Measurements from ENCODE around the gene PARD3B. TPM values are rescaled to one million over a fixed set of nuclear protein-coding genes. Genes with fewer than 3 reads are reported as not detected.
A peak's percentile ranks its signal among the peaks of the same experiment; 100 is the strongest.

The PARD3B gene
- polyA plus RNA-seq, 6 donors from 2014 or later = not detected

GRCh38 chr2:204796581-204796980 lies 251.3 kb downstream of the PARD3B start:
- DNase-seq (no peak), ATAC-seq (ENCODE audit: low read depth in 2 of 2) (no peak)
- no peaks in the 10 kb centered on the region for H3K27me3 Mint-ChIP-seq
- no peak overlapping the region for H3K27ac Mint-ChIP-seq
- H3K4me1 Mint-ChIP-seq = no peaks in the 10 kb centered on the region
- peaks cover 0 to 8% (median 0%) of the 10 kb centered on the region in 7 donors for H3K9me3 Mint-ChIP-seq
- no peak overlapping the region for H3K4me3 Mint-ChIP-seq
- H3K36me3 Mint-ChIP-seq = no peaks in the 10 kb centered on the region

DNA sequence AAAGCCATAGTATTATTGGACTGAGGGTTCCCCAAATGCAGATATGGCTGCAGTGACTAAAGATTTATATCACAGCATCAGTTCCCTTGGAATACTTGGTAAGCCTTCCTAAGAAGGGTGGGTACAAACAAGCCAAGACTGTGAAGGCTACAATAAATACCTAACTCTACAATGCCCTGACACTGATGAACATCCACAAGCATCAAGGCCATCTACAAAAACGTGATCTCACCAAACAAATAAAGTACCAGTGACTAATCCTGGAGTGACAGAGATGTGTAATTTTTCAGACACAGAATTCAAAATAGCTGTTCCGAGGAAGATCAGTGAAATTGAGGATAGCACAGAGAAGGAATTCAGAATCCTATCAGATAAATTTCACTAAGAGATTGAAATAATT lies 254.5 kb downstream of the PARD3B start:
- no peak for ATAC-seq (ENCODE audit: low read depth in 2 of 2)
- peaks cover 0 to 9% (median 0%) of the 10 kb centered on the region in 7 donors for H3K9me3 Mint-ChIP-seq
- H3K27ac Mint-ChIP-seq = no peak overlapping the region
- no peaks in the 10 kb centered on the region for H3K27me3 Mint-ChIP-seq
- DNase-seq = no peak
- H3K4me3 Mint-ChIP-seq = no peak overlapping the region
- no peaks in the 10 kb centered on the region for H3K36me3 Mint-ChIP-seq
- no peaks in the 10 kb centered on the region for H3K4me1 Mint-ChIP-seq

- Mint-ChIP-seq H3K27me3 (no peaks in the 10 kb centered on the region), H3K4me3 (no peak overlapping the region), H3K9me3 (peaks cover 5 to 33% (median 19%) of the 10 kb centered on the region in 7 donors), H3K4me1 (no peaks in the 10 kb centered on the region), H3K27ac (no peak overlapping the region), H3K36me3 (no peaks in the 10 kb centered on the region)
- no peak for ATAC-seq (ENCODE audit: low read depth in 2 of 2)
- no peak for DNase-seq
These were observed 263.2 kb downstream of the PARD3B start for GRCh38 chr2:204808494-204808893.

- no peaks in the 10 kb centered on the region for H3K27me3 Mint-ChIP-seq
- no peak overlapping the region for H3K27ac Mint-ChIP-seq
- no peaks in the 10 kb centered on the region for H3K36me3 Mint-ChIP-seq
- DNase-seq = no peak
- H3K9me3 Mint-ChIP-seq = peaks cover 6 to 13% (median 9%) of the 10 kb centered on the region in 7 donors
- ATAC-seq (ENCODE audit: low read depth in 2 of 2) = no peak
- H3K4me1 Mint-ChIP-seq = no peaks in the 10 kb centered on the region
- no peak overlapping the region for H3K4me3 Mint-ChIP-seq
These were observed 279.6 kb downstream of the PARD3B start for GRCh38 chr2:204824751-204825453.

DNA sequence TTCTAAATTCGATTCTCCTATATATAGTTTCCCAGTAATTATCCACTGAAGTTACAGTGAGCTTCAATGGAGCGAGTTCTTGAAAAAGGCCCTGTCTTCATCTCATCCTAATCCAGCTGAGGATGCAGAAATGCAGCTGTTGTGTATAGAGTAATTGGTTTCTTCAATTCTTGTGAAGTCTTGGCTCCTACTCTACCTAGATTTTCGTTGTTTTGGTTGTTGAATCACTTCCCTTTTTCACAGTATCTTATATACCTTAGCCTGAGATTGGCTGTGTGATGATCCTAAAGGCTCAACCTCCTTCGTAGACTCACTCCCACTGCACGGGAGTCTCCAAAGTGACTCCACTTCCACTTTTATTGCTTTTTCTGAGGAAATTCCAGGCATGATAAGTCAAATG lies 280.4 kb downstream of the PARD3B start:
- ATAC-seq (ENCODE audit: low read depth in 2 of 2) (no peak), DNase-seq (no peak)
- peaks cover 6 to 19% (median 10%) of the 10 kb centered on the region in 7 donors for H3K9me3 Mint-ChIP-seq
- no peaks in the 10 kb centered on the region for H3K36me3 Mint-ChIP-seq
- no peak overlapping the region for H3K4me3 Mint-ChIP-seq
- no peaks in the 10 kb centered on the region for H3K4me1 Mint-ChIP-seq
- H3K27me3 Mint-ChIP-seq = no peaks in the 10 kb centered on the region
- H3K27ac Mint-ChIP-seq = no peak overlapping the region

DNA sequence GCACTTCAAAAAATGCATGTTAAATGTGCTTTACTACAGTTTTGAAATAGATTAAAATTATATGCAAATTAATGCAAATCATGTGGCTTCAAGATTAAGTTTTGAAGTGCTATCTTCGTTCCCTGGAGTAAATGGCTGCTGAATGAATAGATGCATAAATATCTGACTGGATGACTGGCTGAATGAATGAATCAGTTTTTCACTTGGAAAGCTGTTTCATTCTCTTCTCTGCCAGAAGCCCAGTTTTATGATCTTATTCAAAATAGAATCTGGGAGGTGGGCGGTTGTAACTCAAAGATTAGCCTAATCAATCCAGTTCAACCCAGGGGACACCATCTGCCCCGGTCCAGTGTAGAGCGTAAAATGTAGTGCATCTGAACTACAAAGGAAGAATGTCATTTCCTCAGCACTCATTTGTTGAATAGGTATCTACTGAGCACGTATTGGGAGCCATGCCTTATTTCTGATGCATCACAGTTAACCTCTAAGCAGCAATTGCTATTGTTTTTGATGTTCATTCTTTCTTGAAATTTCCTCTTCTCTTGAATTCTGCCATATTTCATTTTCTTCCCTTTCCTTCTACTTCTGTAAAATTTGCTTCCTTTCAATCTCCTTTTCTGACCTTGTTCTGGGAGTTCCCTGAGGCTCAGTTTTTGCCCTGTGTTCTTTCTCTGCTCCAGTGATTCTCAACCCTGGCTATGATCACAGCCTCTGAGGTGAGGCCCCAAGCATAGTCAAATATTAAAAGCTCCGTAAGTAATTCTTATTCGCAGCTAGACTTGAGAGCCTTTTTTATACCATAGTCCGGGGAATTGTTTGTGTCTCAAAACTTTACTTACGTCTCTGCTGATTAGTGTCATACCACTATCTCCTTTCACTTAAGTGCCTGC lies 282.7 kb downstream of the PARD3B start:
- DNase-seq (no peak), ATAC-seq (ENCODE audit: low read depth in 2 of 2) (no peak)
- no peaks in the 10 kb centered on the region for H3K27me3 Mint-ChIP-seq
- peaks cover 0 to 8% (median 4%) of the 10 kb centered on the region in 7 donors for H3K9me3 Mint-ChIP-seq
- no peak overlapping the region for H3K4me3 Mint-ChIP-seq
- no peak overlapping the region for H3K27ac Mint-ChIP-seq
- H3K4me1 Mint-ChIP-seq = no peaks in the 10 kb centered on the region
- H3K36me3 Mint-ChIP-seq = no peaks in the 10 kb centered on the region

DNA sequence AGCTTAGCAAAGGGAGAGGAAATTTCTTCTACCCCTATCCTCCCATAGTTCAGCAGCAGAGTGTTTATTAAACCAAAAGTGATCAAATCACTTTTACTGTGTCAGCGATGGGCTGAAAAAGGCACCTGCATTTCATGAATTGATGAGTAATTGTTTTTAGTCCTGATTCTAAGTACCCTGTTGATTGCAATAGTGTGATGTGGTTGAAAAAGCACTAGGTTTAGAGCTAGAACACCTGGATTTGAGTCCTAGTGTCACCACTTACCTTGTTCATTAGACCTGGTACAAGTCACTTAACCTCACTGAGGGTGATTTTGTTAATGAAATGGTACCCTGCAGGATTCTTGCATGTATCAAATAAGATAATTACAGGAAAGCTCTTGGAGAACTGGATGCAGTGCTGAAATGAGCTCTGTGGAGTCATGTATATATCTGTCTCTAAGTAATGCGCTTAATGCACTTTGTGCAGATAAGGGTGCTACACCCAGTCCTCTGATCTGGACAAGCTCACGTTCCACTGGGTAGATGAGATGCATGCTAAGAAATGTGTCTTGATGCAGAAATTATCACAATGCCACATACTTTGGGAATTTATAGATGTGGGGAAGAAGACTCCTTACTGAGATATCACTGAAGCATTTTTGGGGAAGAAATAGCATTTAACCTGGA lies 289.6 kb downstream of the PARD3B start:
- Mint-ChIP-seq H3K27me3 (no peaks in the 10 kb centered on the region), H3K9me3 (peaks cover 0 to 14% (median 2%) of the 10 kb centered on the region in 7 donors), H3K27ac (no peak overlapping the region), H3K4me3 (no peak overlapping the region), H3K36me3 (peaks cover 0 to 7% of the 10 kb centered on the region in 2 donors), H3K4me1 (no peaks in the 10 kb centered on the region)
- ATAC-seq (ENCODE audit: low read depth in 2 of 2) (no peak), DNase-seq (no peak)

DNA sequence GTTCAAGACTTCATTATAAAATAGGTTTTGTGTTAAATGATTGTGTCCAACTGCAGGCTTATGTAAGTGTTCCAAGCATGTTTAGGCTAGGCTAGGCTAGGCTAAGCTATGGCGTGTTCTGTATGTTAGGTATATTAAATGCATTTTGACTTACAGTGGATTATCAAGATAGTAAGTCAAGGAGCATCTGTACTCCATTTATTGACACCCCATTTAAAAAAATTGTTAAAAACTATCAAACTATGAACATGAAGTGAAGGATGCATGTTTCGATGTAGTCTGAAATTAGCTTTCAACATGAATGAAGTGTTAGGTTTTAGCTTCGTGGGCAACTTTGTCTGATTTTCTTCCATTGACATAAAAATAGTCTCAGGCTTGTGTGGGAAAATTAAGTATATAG lies 290.5 kb downstream of the PARD3B start:
- Mint-ChIP-seq H3K4me3 (no peak overlapping the region), H3K4me1 (no peaks in the 10 kb centered on the region), H3K27ac (no peak overlapping the region), H3K36me3 (peaks cover 0 to 7% of the 10 kb centered on the region in 2 donors), H3K9me3 (peaks cover 0 to 11% (median 0%) of the 10 kb centered on the region in 7 donors), H3K27me3 (no peaks in the 10 kb centered on the region)
- DNase-seq (no peak), ATAC-seq (ENCODE audit: low read depth in 2 of 2) (no peak)

DNA sequence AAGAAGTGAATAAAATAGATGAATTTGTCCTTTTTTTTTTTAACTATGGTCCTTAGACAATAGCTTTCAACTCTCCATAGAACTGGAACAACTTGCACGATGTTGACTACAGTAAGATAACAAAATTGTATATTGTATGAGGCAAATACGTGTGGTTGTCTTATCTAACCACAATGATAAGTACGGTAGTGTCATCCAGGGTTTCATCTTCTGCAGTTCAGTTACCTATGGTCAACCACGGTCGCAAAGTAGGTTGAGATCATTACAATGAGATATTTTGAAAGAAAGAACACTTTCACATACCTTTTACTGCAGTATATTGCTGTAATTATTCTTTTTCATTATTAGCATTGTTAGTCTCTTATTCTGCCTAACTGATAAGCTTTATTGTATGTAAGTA lies 295.2 kb downstream of the PARD3B start:
- Mint-ChIP-seq H3K27me3 (no peaks in the 10 kb centered on the region), H3K9me3 (no peaks in the 10 kb centered on the region), H3K27ac (no peak overlapping the region), H3K36me3 (no peaks in the 10 kb centered on the region), H3K4me1 (no peaks in the 10 kb centered on the region), H3K4me3 (no peak overlapping the region)
- DNase-seq (no peak), ATAC-seq (ENCODE audit: low read depth in 2 of 2) (no peak)

- no peak for DNase-seq
- ATAC-seq (ENCODE audit: low read depth in 2 of 2) = no peak
- H3K36me3 Mint-ChIP-seq = no peaks in the 10 kb centered on the region
- H3K4me1 Mint-ChIP-seq = no peaks in the 10 kb centered on the region
- H3K4me3 Mint-ChIP-seq = no peak overlapping the region
- no peaks in the 10 kb centered on the region for H3K9me3 Mint-ChIP-seq
- no peaks in the 10 kb centered on the region for H3K27me3 Mint-ChIP-seq
- H3K27ac Mint-ChIP-seq = no peak overlapping the region
These were observed 296.8 kb downstream of the PARD3B start for GRCh38 chr2:204842068-204842467.

DNA sequence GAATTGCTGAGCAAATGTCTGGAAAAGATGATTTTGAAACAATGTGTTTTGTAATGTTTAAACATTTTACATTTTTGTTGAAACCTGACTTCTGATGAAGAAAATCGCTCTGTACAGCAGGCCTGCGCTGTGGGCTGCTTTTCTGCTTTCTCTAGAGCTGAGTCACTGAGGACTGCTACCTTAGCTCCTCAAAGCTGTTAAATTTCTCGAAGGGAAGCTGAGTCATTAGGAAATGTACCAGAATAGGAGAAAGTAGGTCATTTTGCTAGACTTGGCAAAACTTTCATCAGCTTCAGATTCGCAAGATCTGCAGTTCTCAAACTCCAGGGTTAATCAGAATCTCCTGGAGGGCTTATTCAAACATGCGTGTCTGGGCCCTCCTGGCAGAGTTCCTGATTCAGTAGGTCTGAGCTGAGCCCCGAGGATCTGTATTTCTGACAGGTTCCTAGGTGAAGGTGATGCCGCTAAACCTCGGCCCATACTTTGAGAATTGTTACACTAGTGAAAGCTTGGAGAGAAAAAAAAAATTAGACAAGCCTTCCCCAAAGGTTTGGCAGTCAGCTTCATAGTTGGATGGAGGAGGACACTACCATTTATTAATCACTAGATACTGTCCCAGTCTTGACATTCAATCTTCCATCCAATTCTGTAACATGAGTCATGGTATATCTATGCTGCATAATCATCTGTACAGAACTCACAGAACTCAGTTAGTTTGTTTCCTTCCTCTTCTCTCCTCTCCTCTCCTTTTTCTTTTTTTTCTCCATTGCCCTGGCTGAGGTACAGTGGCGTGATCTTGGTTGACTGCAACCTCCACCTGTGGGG lies 297.6 kb downstream of the PARD3B start:
- H3K27me3 Mint-ChIP-seq = no peaks in the 10 kb centered on the region
- no peak for DNase-seq
- H3K27ac Mint-ChIP-seq = no peak overlapping the region
- H3K4me1 Mint-ChIP-seq = no peaks in the 10 kb centered on the region
- no peaks in the 10 kb centered on the region for H3K36me3 Mint-ChIP-seq
- peaks cover 0 to 1% (median 0%) of the 10 kb centered on the region in 7 donors for H3K9me3 Mint-ChIP-seq
- ATAC-seq (ENCODE audit: low read depth in 2 of 2) = no peak
- peak overlapping the region in 1 of 8 donors; percentile 87 for H3K4me3 Mint-ChIP-seq

DNA sequence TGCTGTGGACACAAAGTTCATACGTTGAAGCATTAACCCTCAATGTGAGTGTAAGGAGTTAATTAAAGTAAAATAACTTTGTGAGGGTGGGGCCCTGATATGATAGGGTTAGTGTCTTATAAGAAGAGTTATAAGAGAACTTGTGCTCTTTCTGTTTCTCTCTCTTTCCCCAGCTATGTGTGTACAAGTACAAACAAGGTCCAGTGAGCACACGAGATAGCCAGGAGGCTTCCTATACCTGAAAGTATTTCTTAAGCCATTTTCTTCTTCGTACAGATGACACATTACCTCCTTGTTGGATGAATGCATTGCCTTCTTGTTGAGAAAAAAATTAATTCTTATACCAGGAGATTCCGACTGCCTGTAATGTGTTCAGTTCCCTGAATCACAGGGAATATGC lies 301.2 kb downstream of the PARD3B start:
- Mint-ChIP-seq H3K4me3 (no peak overlapping the region), H3K27me3 (no peaks in the 10 kb centered on the region), H3K4me1 (no peaks in the 10 kb centered on the region), H3K27ac (no peak overlapping the region), H3K36me3 (no peaks in the 10 kb centered on the region), H3K9me3 (peaks cover 0 to 1% (median 0%) of the 10 kb centered on the region in 7 donors)
- DNase-seq (no peak), ATAC-seq (ENCODE audit: low read depth in 2 of 2) (no peak)

- no peak for ATAC-seq (ENCODE audit: low read depth in 2 of 2)
- Mint-ChIP-seq H3K4me3 (no peak overlapping the region), H3K27ac (no peak overlapping the region), H3K36me3 (no peaks in the 10 kb centered on the region), H3K4me1 (no peaks in the 10 kb centered on the region), H3K27me3 (no peaks in the 10 kb centered on the region), H3K9me3 (peaks cover 0 to 5% (median 0%) of the 10 kb centered on the region in 7 donors)
- DNase-seq = no peak
These were observed 304.6 kb downstream of the PARD3B start for GRCh38 chr2:204849892-204850291.
